GM12878 (cell line): Measurements from ENCODE around the gene TRIM69.

Experiments used
- ASH2L ChIP-seq: fragments of 300-600, 200-600 bp; sonication (generic); IDR thresholded peaks from 2 replicates; pipeline ENCODE4 v1.6.1; 2017; ENCODE audit warnings: low read depth, mild to moderate bottlenecking, borderline replicate concordance
- EGR1 ChIP-seq, 2 experiments: IDR thresholded peaks; 1 replicate in 1 of 2; 2 replicates in 1 of 2; pipeline ENCODE4 v1.6.1; 2011 to 2012; ENCODE audit warnings: low read depth in 2 of 2, low read length in 2 of 2, borderline replicate concordance in 1 of 2, mild to moderate bottlenecking in 1 of 2, moderate library complexity in 1 of 2
- MYB ChIP-seq: fragments of 150-350 bp; IDR thresholded peaks from 2 replicates; pipeline ENCODE4 v1.6.1; 2014; ENCODE audit warnings: mild to moderate bottlenecking, low read depth, low read length, borderline replicate concordance
- POLR2AphosphoS5 ChIP-seq: IDR thresholded peaks from 2 replicates; pipeline ENCODE4 v1.6.1; 2011; ENCODE audit warnings: mild to moderate bottlenecking, low read length, inconsistent platforms
- TF ChIP-seq, protein P1 (sequence below), 3 experiments: IDR thresholded peaks in 2 of 3; conservative IDR thresholded peaks in 1 of 3; 2 replicates each; pipeline ENCODE4 v1.5.1; 2011; ENCODE audit warnings: low read depth in 3 of 3, low read length in 3 of 3, mild to moderate bottlenecking in 3 of 3, control low read depth in 2 of 3, moderate library complexity in 2 of 3, inconsistent platforms in 1 of 3, mixed read lengths in 1 of 3; ENCODE audit not compliant: control insufficient read depth in 2 of 3, insufficient read depth in 1 of 3; ENCODE audit errors: extremely low read depth in 1 of 3

GRCh38 chr15:44720460-44721176 is 15.7 kb upstream of the TRIM69 start:
- TF ChIP-seq MYB = no peak
- peak; percentile 60; the same call in 1 of the 2 replicates for TF ChIP-seq POLR2AphosphoS5
- TF ChIP-seq, protein P1, sequence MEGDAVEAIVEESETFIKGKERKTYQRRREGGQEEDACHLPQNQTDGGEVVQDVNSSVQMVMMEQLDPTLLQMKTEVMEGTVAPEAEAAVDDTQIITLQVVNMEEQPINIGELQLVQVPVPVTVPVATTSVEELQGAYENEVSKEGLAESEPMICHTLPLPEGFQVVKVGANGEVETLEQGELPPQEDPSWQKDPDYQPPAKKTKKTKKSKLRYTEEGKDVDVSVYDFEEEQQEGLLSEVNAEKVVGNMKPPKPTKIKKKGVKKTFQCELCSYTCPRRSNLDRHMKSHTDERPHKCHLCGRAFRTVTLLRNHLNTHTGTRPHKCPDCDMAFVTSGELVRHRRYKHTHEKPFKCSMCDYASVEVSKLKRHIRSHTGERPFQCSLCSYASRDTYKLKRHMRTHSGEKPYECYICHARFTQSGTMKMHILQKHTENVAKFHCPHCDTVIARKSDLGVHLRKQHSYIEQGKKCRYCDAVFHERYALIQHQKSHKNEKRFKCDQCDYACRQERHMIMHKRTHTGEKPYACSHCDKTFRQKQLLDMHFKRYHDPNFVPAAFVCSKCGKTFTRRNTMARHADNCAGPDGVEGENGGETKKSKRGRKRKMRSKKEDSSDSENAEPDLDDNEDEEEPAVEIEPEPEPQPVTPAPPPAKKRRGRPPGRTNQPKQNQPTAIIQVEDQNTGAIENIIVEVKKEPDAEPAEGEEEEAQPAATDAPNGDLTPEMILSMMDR (IDR thresholded peaks at IDR 0.05 in 2 of 3, conservative IDR thresholded peaks at IDR 0.05 in 1 of 3; ENCODE audit: control insufficient read depth in 2 of 3, extremely low read depth in 1 of 3, insufficient read depth in 1 of 3, low read depth in 3 of 3, low read length in 3 of 3) = no peak
- no peak for TF ChIP-seq ASH2L
- TF ChIP-seq EGR1 (IDR thresholded peaks at IDR 0.05; ENCODE audit: borderline replicate concordance in 1 of 2, low read depth in 2 of 2, low read length in 2 of 2) = no peak
